DMS79 (cell line): ENCODE measurements around the gene KIAA0753.
"Not testable (repeated sequence)": the region's sequence is repeated elsewhere in the genome, so short reads cannot be mapped to it uniquely, and the experiment has no call there.

Source experiments
- DNase-seq: peaks from one replicate; lab custom pipeline; 2025; lab: John Stamatoyannopoulos, UW

The KIAA0753 gene

GRCh38 chr17:6668727-6669425 lies 28.4 kb upstream of the KIAA0753 start:
- no peak for DNase-seq

GRCh38 chr17:6668219-6668618 lies 27.7 kb upstream of the KIAA0753 start:
- no peak for DNase-seq

DNA sequence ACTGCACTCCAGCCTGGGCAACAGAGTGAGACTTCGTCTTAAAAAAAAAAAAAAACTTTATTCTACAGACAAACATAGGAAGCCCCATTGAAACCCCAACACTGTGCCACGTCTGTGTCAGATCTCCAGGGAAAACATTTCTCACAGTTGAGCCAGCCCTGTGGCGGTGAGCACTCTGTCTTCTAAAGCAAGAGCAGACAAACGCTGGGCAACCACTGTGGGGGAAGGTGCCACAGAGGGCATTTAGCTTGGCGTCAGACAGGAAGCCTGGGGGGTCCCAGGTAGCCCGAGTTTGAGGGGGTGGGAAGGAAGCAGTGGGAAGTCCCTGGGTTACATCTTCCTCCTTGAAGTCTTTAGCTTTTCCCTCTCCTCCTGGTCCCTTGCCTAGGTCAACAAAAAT lies 27.0 kb upstream of the KIAA0753 start:
- DNase-seq: no peak

- no peak for DNase-seq
Observed at GRCh38 chr17:6666557-6666956, 26.0 kb upstream of the KIAA0753 start.

DNA sequence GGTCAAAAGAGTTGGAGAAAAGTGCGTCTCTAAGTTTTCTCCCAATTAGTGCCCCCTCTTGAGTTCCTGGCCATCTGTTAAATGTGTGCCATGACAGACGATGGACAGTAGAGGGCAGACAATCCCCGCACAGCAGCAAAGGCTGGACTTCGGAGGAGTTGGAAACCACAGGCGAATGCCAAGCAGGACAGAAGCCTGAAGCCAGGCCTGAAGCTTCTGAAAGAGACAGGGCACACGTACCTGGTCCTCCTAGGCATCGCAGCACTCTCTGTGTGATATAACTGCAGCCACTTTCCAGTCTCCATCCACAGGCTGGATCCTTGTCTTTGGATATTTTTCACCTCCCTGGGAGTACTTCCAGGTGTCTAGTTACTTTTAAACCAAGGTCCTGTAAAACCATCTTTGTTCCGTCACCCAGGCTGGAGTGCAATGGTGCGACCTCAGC lies 25.6 kb upstream of the KIAA0753 start:
- DNase-seq: no peak

DNA sequence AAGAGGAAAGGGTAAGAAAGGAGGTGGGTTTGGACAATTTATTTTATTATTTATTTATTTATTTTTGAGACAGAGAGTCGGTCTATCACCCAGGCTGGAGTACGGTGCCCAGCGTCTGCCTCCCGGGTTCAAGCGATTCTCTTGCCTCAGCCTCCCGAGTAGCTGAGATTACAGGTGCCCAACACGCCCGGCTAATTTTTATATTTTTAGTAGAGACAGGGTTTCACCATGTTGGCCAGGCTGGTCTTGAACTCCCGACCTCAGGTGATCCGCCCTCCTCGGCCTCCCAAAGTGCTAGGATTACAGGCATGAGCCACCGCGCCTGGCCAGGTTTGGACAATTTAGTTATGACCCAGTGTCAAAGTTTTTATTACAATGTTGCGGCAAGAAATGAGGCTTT lies 22.7 kb upstream of the KIAA0753 start:
- DNase-seq: not testable (repeated sequence)

DNA sequence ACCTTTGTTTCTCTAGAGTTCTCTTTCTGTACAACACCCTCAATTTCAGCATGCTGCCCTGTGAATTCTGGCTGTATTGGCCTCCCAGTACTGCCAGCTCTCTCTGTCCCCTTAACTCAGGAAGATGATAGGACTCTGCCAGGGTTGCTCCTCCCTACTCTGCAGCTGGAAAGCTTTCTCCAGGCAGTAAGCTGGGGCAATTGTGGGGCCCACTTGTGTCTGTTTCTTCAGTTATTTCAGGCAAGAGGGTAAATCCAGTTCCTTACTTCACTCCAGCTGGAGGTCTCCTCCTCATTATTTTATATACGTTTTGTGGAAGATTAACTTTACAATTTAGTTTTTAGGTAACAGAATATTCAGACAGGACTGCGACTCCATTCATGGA lies 20.9 kb upstream of the KIAA0753 start:
- no peak for DNase-seq

- DNase-seq: no peak
Observed at GRCh38 chr17:6660805-6661463, 20.4 kb upstream of the KIAA0753 start.

- DNase-seq: no peak
Observed at GRCh38 chr17:6660101-6660500, 19.6 kb upstream of the KIAA0753 start.

GRCh38 chr17:6658411-6658810 lies 17.9 kb upstream of the KIAA0753 start:
- not testable (repeated sequence) for DNase-seq

- no peak for DNase-seq
Observed at GRCh38 chr17:6657633-6658287, 17.2 kb upstream of the KIAA0753 start.

GRCh38 chr17:6656797-6657632 lies 16.5 kb upstream of the KIAA0753 start:
- DNase-seq: peak; percentile 18

DNA sequence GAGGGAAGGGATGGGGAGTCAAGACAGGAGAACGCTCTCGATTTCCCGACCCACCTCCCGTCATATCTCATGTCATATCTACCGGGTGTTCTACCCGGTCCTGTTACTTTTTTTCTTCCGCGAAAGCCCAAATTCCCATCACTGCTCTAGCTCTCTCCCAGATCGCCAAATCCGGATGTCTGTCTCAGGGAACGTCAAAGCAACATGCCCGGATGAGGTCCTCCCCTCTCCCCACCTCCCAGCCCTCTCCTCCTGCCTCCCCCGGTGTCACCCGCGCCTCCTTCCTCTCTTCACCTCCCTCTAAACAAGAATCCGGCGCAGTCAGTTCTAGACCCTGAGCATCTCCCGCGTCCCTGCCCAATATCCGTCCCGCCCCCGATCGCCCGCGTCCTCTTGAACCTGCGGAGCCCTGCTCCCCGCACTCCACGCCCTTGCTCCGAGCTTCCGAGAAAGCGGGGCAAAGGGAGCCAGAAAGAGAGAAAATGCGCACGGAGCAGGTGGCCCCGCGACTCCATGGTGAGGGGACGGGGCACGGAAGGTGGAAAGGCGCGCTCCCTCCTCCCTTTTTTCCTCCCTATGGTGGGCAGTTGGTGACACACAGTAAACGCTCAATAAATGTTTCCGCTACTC lies 15.3 kb upstream of the KIAA0753 start:
- not testable (repeated sequence) for DNase-seq

DNA sequence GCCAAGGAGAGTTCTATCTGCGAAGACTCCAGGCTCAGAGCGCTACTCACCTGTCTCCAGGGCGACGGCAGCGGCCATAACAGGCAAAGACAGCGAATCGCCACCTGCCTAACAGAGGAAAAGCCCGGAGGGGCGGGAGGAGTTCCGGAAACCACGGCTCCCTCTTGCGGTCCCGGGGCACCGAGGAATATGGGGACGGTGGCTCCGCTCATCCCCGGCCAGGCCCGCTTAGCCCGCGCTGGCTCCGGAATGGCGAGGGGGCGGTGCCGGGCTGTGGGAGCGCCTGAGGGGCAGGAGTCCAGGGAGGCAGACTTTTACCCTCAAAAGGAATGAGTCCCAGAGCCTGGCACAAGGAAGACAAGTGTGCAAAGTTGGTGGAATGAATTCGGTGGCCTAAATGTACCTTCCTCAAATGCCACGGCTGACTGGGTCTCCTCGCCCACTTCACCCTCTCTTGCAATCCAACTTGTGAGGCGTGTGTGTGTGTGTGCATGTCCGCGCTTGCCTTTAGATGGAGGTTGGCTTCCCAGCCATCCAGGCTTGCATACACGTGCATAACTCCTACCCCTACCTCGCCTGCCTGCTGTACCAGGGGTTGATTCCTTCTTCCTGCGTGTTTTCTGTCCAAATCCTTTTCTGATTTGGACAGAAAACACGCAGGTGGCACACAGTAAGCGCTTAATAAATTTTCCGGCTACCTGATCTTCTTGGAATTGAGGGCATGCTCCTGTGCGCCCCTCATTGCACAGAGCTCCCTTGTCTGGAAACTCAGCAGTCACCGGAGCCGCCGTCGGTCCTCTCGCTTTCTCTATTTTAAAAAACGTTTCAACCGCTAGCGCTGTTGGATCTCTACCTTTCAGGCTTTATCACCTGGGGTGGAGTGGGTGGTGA lies 14.6 kb upstream of the KIAA0753 start:
- peak; percentile 70 for DNase-seq

DNA sequence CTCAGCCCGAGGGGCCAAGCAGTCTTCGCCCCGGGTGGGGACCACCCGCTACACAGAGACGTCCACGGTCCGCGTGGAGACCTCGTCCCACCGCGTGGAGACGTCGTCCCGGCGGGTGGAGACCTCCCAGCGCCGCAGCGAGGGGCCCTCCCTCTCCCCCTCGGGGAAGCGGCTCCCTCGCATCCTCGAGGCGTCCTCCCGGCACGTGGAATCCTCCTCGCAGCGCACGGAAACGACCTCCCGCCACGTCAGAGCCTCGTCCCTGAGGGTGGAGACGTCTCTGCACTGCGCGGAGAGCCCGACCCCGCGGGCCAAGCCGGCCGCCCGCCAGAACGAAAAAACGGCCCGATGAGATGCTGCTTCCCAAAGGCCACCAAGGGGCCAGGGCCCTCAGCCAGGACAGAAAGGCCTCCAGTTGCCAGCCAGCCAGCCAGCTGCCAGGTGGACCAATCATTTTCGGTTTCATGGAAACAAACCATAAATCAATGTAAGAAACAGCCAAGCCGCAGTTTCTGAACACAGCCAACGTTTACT lies 11.5 kb upstream of the KIAA0753 start:
- no peak for DNase-seq

GRCh38 chr17:6651354-6651918 lies 10.9 kb upstream of the KIAA0753 start, which contains the start of the genes C17orf100 and MED31:
C17orf100 (plus strand) TSS chr17:6651762; CDS start chr17:6651914, 152 bp downstream.
MED31 (minus strand) TSS chr17:6651605; CDS start chr17:6651528, 77 bp downstream.
- peak; percentile 91 for DNase-seq

DNA sequence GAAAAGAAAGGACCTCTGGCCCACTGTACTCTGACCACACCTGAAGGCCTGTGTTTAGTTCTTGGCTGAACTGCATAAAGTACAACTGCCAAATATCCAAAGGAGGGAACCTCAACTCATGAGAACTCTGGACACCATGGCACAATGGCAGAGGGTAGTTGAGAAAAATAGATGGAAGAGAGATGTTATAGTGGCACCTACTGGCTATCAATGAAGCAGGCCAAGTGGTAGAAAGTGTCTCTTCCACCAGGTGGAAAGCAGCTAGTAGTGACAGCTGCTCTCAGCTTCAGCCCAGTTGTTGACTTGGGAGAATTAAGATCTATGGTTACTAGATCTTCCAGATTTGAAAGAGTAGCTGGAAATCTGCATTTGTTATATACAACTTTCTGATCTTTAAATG lies 7.7 kb upstream of the KIAA0753 start:
- no peak for DNase-seq

DNA sequence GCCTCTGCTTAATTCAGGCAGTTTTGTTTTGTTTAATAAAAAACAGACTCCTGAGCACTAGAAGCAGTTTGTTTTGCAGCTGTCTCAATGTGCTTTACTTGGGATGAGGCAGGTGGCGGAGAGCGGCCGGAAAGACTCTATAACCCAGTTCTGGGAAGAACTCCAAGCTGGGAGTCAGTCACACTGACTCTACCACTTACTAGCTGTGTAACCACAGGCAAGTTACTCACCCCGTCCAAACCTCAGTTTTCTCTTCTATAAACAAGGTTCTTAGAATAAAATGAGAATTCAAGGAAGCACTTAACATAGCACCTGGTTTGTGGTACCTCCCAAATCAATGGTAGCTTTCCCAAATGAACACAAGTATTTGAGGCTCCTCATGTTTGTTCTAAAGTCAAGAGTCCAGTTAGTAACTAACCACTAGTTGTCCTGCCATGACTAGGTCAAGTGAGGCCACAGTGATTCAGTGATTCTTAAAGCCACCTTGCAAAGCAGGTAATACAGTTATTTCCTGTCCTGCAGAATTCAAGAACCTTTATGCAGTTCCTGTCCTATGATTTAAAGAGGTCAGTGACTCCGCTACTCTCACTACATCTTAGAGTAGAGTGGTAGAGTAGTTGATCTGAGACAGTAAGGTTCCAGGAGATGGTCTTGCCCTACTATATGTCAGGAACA lies 3.1 kb upstream of the KIAA0753 start:
- no peak for DNase-seq

- DNase-seq: no peak
Observed at GRCh38 chr17:6642592-6642991, 2.1 kb upstream of the KIAA0753 start.
